Thyroid gland (tissue), 4 donors: Measurements from ENCODE around the gene SEZ6L. TPM values are rescaled to one million over a fixed set of nuclear protein-coding genes. Genes with fewer than 3 reads are reported as not detected.
A peak's percentile ranks its signal among the peaks of the same experiment; 100 is the strongest.

ENCODE experiments used
- DNase-seq, 2 donors: peaks; one replicate each; pipeline ENCODE4 v3.0.0-alpha.2; 2019
- H3K27ac ChIP-seq, 3 donors: fragments of 200-600 bp; sonication (generic); 1 replicate in 2 of 3; 2 replicates in 1 of 3; pipeline ENCODE4 v1.5.1; 2016 to 2019; ENCODE audit warnings: mild to moderate bottlenecking in 1 of 3, moderate library complexity in 1 of 3
- H3K27me3 ChIP-seq: fragments of 200-600 bp; sonication (generic); one replicate; pipeline ENCODE4 v1.5.1; 2019
- H3K36me3 ChIP-seq, 2 donors: fragments of 200-600 bp; sonication (generic); one replicate each; pipeline ENCODE4 v1.5.1; 2016 to 2019
- H3K4me1 ChIP-seq, 2 donors: fragments of 200-600 bp; sonication (generic); one replicate each; pipeline ENCODE4 v1.5.1; 2017 to 2019
- H3K4me3 ChIP-seq, 3 donors: fragments of 200-600 bp; sonication (generic); replicated peaks in 1 of 3; 1 replicate in 2 of 3; 2 replicates in 1 of 3; pipeline ENCODE4 v1.5.1; 2016; ENCODE audit warnings: mild to moderate bottlenecking in 1 of 3
- H3K9me3 ChIP-seq: fragments of 200-600 bp; sonication (generic); one replicate; pipeline ENCODE4 v1.5.1; 2017
- CTCF ChIP-seq, 6 experiments: fragments of 200-600 bp in 3 of 6; fragments of 450-650 bp in 3 of 6; sonication (generic) in 3 of 6; IDR thresholded peaks; one replicate each; pipeline ENCODE4 v1.5.1; 2016 to 2019; ENCODE audit warnings: antibody characterized with exemption in 6 of 6, mild to moderate bottlenecking in 2 of 6, inconsistent platforms in 1 of 6, moderate library complexity in 1 of 6
- POLR2A ChIP-seq, 2 donors: fragments of 450-650 bp; IDR thresholded peaks; one replicate each; pipeline ENCODE4 v1.6.1; 2017; ENCODE audit warnings: antibody characterized with exemption in 2 of 2, mild to moderate bottlenecking in 2 of 2, moderate library complexity in 1 of 2
- WGBS, 2 donors: methylation state at CpG; one replicate each; pipeline ENCODE4 v1.1.5; 2017; 5-methylcytosine and 5-hydroxymethylcytosine counted together
- intact Hi-C: fragments of 100-400 bp; cut with DNase I; formaldehyde crosslinking; loops from one replicate; pipeline ENCODE4 v1.15.1; 2023
- total RNA-seq, 4 donors: library from RNA; depleted of rRNA; stranded (reverse); fragments of >200 nt; gene quantifications; one replicate each; pipeline ENCODE4 v1.2.3, GENCODE V29; 2016

The SEZ6L gene
- total RNA-seq, 4 donors from 2014 or later, result 0.13 to 0.22 (median 0.17) TPM; not detected in 1

DNA sequence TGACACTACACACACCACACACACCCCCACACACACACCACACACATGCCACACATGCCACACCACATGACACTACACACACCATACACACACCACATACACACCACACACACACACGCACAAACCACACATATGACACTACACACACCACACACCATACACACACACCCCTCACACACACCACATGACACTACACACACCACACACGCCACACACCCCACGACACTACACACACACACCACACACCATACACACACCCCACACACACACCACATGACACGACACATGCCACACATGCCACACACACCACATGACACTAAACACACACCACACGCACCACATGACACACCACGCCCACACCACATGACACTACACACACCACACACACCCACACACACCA is 158.0 kb downstream of the SEZ6L start:
- no peak for DNase-seq
- H3K9me3 ChIP-seq, result no peaks in the 10 kb centered on the region
- H3K27ac ChIP-seq, result no peak overlapping the region
- 83 to 96% methylated on average over 6 of the region's 6 CpGs for WGBS, 2 donors
- no peak for TF ChIP-seq POLR2A (IDR thresholded peaks at IDR 0.05)
- no peak for TF ChIP-seq CTCF (IDR thresholded peaks at IDR 0.05)
- H3K4me3 ChIP-seq, result no peak overlapping the region
- intact Hi-C loops, result loop anchor here (10.0 kb wide), 1 partner anchor 243 kb away; no protein-coding TSS in a partner anchor
- H3K36me3 ChIP-seq, result no peaks in the 10 kb centered on the region
- H3K27me3 ChIP-seq, result no peaks in the 10 kb centered on the region
- H3K4me1 ChIP-seq, result no peaks in the 10 kb centered on the region

GRCh38 chr22:26328221-26328620 is 159.0 kb downstream of the SEZ6L start:
- no peak for DNase-seq
- intact Hi-C loops, result loop anchor here (10.0 kb wide), 1 partner anchor 243 kb away; no protein-coding TSS in a partner anchor
- TF ChIP-seq CTCF (IDR thresholded peaks at IDR 0.05) (no peak), POLR2A (IDR thresholded peaks at IDR 0.05) (no peak)
- H3K4me1 ChIP-seq, result no peaks in the 10 kb centered on the region
- 78 to 82% methylated on average over 8 of the region's 8 CpGs for WGBS, 2 donors
- no peaks in the 10 kb centered on the region for H3K9me3 ChIP-seq
- H3K4me3 ChIP-seq, result no peak overlapping the region
- no peak overlapping the region for H3K27ac ChIP-seq
- no peaks in the 10 kb centered on the region for H3K27me3 ChIP-seq
- no peaks in the 10 kb centered on the region for H3K36me3 ChIP-seq

GRCh38 chr22:26330971-26331625 is 161.8 kb downstream of the SEZ6L start:
- WGBS, 2 donors, result 26% methylated on average over 4 of the region's 4 CpGs
- intact Hi-C loops, result no loop called here
- no peak overlapping the region for H3K4me3 ChIP-seq
- no peaks in the 10 kb centered on the region for H3K4me1 ChIP-seq
- peak; percentile 33 to 46 for DNase-seq
- H3K9me3 ChIP-seq, result no peaks in the 10 kb centered on the region
- no peak overlapping the region for H3K27ac ChIP-seq
- no peaks in the 10 kb centered on the region for H3K36me3 ChIP-seq
- H3K27me3 ChIP-seq, result no peaks in the 10 kb centered on the region
- no peak for TF ChIP-seq POLR2A (IDR thresholded peaks at IDR 0.05)
- TF ChIP-seq CTCF (IDR thresholded peaks at IDR 0.05), result peak; percentile 33 to 84 (median 78)

- no peaks in the 10 kb centered on the region for H3K4me1 ChIP-seq
- no peaks in the 10 kb centered on the region for H3K36me3 ChIP-seq
- no peaks in the 10 kb centered on the region for H3K9me3 ChIP-seq
- DNase-seq, result no peak
- TF ChIP-seq CTCF (IDR thresholded peaks at IDR 0.05) (no peak), POLR2A (IDR thresholded peaks at IDR 0.05) (no peak)
- WGBS, 2 donors, result 53 to 61% methylated on average over 4 to 5 of the region's 5 CpGs
- intact Hi-C loops, result no loop called here
- H3K27ac ChIP-seq, result no peak overlapping the region
- H3K4me3 ChIP-seq, result no peak overlapping the region
- H3K27me3 ChIP-seq, result no peaks in the 10 kb centered on the region
Measured at GRCh38 chr22:26333088-26333800, 164.0 kb downstream of the SEZ6L start.

GRCh38 chr22:26334232-26334631 is 165.0 kb downstream of the SEZ6L start:
- Histone ChIP-seq H3K27ac (no peak overlapping the region), H3K36me3 (no peaks in the 10 kb centered on the region), H3K4me1 (no peaks in the 10 kb centered on the region), H3K4me3 (no peak overlapping the region), H3K9me3 (no peaks in the 10 kb centered on the region), H3K27me3 (no peaks in the 10 kb centered on the region)
- intact Hi-C loops, result no loop called here
- TF ChIP-seq CTCF (IDR thresholded peaks at IDR 0.05) (no peak), POLR2A (IDR thresholded peaks at IDR 0.05) (no peak)
- WGBS, 2 donors, result 72 to 77% methylated on average over 9 of the region's 9 CpGs
- DNase-seq, result no peak
